GM21447 (cell line): ENCODE results near the gene CASP4.

Source experiments
- ATAC-seq: cut with Tn5 transposase; IDR thresholded peaks from one replicate; pipeline ENCODE4 v1.9.1; 2021; ENCODE audit not compliant: unreplicated experiment

CASP4 gene

DNA sequence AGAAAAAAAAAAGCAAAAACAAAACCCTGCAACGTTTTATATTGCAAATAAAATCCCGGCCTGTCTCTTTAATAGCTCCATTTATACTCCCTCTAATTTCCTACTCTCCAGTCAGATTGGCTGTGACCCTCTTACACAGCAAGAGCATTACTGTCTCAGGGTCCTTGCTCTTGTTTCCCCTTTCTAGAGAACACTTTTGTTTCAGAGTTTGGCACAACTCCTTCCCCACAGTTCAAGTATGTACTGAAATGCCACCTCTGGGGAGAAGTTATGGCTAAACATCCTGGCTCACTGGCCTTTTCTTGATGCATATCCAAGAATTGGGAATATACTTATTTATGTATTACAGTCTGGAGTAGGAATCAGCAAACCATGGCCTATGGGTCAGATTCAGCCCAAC is 72.7 kb downstream of the CASP4 start:
- no peak for ATAC-seq

DNA sequence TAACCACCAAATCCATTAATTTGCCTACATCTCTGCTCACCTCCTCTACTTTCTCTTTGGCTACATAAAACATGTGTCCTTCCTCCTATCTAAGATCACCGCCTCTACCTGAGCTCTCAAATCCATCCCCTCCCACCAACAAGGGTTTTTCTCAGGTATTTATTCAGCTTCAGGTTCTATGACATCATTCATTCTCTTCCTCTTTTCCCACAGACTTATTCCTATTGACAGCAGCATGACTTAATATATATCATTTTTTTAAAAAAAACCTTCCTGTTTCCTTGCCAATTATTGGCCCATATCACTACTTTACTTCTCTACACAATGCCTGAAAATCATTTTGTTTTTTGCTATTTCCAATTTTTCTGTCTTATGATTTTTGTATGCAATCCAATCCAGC is 74.5 kb downstream of the CASP4 start:
- no peak for ATAC-seq
